ENCODE results near the gene GPBP1.
A peak's percentile ranks its signal among the peaks of the same experiment; 100 is the strongest.
"Not testable (repeated sequence)": the region's sequence is repeated elsewhere in the genome, so short reads cannot be mapped to it uniquely, and the experiment has no call there.

GPBP1 gene

DNA sequence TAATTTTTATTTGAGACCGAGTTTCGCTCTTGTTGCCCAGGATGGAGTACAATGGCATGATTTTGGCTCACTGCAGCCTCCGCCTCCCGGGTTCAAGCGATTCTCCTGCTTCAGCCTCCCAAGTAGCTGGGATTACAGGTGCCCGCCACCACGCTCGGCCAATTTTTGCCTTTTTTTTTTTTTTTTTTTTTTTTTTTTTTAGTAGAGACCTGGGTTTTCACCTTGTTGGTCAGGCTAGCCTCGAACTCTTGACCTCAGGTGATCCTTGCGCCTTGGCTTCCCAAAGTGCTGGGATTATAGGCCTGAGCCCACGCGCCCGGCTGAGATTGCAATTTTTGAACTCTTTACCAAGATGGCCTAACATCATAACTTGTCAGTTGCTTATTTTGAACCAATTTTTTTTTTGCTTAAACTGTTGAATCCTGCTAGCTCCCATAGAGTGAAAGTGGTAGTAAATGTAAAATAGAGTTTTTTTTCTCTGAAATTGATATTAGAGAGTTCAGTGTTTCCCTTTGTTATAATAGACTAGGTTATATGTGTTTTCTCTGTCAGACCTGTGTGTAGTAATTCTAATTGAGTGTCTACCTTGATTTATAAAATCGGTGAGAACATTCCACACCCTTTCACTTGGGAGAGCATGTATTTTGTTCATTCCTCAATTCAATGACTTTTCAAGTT lies 3.8 kb downstream of the GPBP1 start:
- DNase-seq = no peak

DNA sequence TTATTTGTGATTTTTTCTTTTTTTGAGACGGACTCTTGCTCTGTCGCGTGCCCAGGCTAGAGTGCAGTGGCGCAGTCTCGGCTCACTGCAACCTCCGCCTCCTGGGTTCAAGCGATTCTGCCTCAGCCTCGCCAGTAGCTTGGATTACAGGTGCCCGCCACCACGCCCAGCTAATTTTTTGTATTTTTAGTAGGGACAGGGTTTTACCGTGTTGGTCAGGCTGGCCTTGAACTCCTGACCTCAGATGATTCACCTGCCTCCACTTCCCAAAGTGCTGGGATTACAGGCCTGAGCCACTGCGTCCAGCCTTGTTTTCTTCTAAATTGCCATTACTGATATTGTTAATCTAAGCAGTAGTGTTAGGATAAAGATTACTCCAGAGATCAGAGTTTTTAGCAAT lies 4.4 kb downstream of the GPBP1 start:
- DNase-seq = not testable (repeated sequence)

- peak in 2 of 4 experiments; percentile 10 to 32 for DNase-seq
Observed at GRCh38 chr5:57179262-57180200, 5.7 kb downstream of the GPBP1 start.

DNA sequence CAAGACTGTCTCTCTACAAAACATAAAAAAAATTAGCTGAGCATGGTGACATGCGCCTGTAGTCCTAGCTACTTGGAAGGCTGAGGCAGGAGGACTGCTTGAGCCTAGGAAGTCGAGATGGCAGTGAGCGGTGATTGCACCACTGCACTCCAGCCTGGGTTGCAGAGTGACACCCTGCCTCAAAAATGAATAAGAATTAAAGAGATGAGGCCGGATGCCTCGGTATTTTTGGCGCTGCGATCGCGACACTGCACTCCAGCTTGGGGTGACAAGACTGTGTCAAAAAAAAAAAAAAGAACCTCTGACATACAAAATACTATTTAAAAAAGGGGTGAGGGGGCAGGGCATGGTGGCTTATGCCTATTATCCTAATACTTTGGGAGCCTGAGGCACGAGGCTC lies 7.3 kb downstream of the GPBP1 start:
- DNase-seq = no peak

DNA sequence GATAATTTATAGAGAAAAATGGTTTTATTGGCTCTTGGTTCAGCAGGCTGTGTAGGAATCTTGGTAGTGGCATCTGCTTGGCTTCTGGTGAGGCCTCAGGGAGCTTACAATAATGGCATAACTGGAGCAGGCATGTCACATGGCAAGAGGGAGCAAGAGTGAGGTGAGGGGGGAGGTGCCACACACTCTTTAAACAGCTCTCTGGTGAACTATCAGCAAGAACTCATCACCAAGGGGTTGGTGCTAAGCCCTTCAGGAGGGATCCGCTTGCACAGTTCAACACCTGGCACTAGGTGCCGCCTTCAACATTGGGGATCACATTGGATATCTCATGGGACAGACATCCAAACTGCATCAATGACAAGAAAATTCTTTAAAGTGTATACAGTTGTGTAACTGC lies 10.5 kb downstream of the GPBP1 start:
- no peak for DNase-seq

GRCh38 chr5:57185313-57185712 lies 11.5 kb downstream of the GPBP1 start:
- peak in 2 of 4 experiments; percentile 8 to 19 for DNase-seq

- peak in 1 of 4 experiments; percentile 16 for DNase-seq
Observed at GRCh38 chr5:57186194-57186593, 12.3 kb downstream of the GPBP1 start.

GRCh38 chr5:57187977-57188376 lies 14.1 kb downstream of the GPBP1 start:
- DNase-seq = not testable (repeated sequence)

- DNase-seq = no peak
Observed at GRCh38 chr5:57189515-57189914, 15.7 kb downstream of the GPBP1 start.

GRCh38 chr5:57190593-57190992 lies 16.7 kb downstream of the GPBP1 start:
- DNase-seq = no peak

- DNase-seq = no peak
Observed at GRCh38 chr5:57191163-57191562, 17.3 kb downstream of the GPBP1 start.

DNA sequence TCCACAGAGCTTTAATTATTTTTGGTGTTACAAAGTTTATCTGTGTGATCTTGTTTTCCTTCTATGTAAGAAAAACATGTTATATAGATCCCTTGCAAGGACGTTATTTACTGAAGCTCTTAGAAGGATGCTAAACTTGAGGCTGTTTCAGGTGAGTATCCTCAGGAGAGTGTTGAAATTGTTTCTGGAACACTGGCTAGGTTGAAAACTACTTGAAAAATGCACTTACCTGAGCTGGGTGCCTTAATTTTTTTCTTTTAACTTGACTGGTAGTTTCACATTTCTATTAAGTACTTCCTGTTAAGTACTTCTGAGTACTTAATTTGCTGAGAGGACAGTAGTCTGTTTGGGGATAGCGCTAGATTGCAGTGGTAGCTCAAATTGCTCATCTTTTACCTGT lies 18.1 kb downstream of the GPBP1 start:
- no peak for DNase-seq

DNA sequence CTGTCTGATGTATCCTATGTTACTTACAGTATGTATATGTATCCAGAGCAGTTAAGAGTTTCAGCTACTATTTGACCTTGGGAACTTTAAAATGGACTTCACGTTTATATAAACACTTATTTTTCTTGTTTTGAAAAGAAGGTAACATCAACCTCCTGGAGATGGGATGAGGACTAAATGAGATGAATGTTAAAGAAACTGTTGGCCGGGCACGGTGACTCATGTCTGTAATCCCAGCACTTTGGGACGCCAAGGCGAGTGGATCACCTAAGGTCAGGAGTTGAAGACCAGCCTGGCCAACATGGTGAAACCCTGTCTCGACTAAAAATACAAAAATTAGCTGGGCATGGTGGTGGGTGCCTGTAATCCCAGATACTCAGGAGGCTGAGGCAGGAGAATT lies 19.0 kb downstream of the GPBP1 start:
- not testable (repeated sequence) for DNase-seq

DNA sequence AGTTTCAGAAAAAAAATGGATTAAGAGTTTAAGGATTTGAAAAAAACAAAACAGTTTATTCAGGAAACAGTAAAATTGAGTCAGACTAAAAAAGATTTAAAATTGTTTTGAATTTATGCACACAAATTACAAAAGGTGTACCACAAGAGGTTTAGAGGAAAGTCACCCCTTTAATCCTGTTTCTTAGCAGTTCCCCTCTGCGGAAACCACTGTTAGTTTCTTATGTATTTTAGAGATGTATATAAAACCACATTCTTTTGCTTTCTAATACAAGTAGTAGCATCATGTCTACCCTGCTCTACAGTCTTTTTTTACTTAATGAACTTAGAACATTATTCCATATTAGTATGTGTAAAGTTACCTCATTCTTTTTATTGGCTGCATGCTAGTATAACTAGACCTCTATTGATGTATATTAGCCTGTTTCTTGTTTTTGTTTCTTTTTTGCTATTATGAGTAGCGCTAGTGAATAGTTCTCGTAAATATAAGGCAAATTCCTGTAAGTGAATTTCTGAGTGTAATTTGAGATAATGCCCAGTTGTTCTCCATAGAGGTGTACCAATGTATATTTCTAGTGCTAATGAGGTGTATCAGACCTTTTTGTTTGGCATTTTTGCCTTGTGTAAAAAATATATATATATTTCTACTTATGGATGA lies 20.0 kb downstream of the GPBP1 start:
- no peak for DNase-seq

DNA sequence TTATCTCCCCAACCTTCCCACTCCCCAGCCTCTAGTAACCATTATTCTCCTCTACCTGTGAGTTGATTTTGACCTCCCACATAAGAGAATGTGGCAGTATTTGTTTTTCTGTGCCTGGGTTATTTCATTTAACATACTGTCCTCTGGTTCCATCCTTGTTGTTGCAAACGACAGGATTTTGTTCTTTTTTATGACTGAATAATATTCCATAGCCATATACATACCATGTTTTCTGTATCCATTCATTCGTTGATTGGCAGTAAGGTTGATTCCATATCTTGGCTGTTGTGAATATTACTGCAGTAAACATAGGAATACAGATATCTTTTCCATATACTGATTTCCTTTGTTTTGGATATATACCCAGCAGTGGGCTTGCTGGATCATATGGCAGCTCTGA lies 20.8 kb downstream of the GPBP1 start:
- DNase-seq = no peak

- no peak for DNase-seq
Observed at GRCh38 chr5:57195060-57195459, 21.2 kb downstream of the GPBP1 start.

GRCh38 chr5:57199866-57200265 lies 26.0 kb downstream of the GPBP1 start:
- DNase-seq = peak in 2 of 4 experiments; percentile 41 to 46

DNA sequence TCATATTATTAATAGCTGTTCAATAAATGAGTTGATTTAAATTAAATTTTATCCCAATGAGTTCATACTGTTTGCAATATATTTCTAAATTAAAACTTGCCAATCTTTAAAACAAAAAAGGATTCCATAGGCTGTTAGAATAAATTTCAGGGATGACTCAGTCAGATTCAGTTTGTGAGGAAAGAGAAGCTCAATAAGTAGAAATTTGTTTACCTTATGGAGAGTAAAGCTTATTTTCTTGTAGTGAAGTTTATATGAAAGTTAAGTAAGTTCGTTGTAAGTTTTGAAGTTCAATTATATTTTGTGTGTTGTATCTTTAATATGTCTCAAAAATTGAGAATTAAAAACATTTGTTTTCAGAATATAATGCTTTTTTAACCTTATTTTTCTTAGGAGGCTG lies 29.0 kb downstream of the GPBP1 start:
- DNase-seq = no peak

DNA sequence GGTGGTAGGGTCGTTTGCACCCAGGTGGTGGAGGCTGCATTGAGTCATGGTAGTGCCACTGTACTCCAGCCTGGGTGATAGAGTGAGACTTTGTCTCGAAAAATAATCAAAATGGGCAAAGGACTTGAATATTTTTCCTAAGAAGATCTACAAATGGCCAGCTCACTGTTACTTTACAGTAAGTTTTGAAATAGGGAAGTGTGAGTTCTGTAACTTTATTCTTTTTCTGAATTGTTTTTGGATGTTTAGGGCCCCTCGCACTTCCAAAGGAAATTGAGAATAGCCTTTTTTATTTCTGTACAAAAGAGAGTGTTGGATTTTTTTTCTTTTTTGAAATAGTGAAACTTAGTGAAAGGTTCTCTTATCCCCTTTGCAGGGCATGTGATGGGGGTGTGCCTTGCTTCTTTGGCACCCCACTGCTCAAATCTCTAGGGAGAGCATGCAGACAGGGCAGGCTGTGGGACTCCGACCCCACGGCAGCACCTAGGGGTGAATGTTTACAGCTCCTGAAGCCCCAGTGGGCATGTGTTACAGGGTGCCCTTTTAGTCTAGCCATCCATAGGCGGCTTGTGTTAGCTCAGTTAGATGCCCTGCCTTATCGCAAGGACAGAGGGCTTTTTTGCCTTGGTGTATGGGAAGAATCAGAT lies 33.3 kb downstream of the GPBP1 start:
- peak in 1 of 4 experiments; percentile 18 for DNase-seq

DNA sequence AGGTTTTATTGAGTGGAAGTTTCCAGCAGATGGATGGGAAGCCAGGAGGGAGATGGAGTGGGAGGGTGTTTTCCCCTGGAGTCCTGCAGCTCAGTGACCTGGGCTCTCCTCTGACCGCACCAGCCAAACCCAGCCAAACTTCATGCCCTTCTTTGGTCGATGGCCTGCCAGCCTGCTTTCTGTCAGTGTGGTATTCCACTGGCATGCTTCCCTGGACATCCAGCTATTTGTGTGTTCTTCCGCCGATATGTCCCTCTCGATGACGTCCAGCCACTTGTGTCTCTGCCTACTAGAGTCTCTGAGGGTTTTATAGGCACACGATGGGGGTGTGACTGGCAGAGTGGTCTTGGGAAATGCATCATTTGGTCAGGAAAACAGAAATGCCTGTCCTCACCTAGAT lies 33.8 kb downstream of the GPBP1 start:
- DNase-seq = no peak

- DNase-seq = peak in 2 of 4 experiments; percentile 16 to 35
Observed at GRCh38 chr5:57209316-57210040, 35.6 kb downstream of the GPBP1 start.

- DNase-seq = no peak
Observed at GRCh38 chr5:57210633-57211032, 36.8 kb downstream of the GPBP1 start.

Data from suppressor macrophage (primary cell).